ENCODE results near the gene PTPRN2.
"Not testable (repeated sequence)": the region's sequence is repeated elsewhere in the genome, so short reads cannot be mapped to it uniquely, and the experiment has no call there.

Gene PTPRN2

GRCh38 chr7:158312789-158313188 is 274.8 kb downstream of the PTPRN2 start:
- no peak for DNase-seq

GRCh38 chr7:158311791-158312190 is 275.8 kb downstream of the PTPRN2 start:
- DNase-seq = no peak

- no peak for DNase-seq
These were observed 276.5 kb downstream of the PTPRN2 start for GRCh38 chr7:158310924-158311666.

GRCh38 chr7:158309868-158310763 is 277.5 kb downstream of the PTPRN2 start:
- DNase-seq = no peak

GRCh38 chr7:158308001-158308400 is 279.6 kb downstream of the PTPRN2 start:
- no peak for DNase-seq

- DNase-seq = not testable (repeated sequence)
These were observed 283.6 kb downstream of the PTPRN2 start for GRCh38 chr7:158304072-158304471.

GRCh38 chr7:158303121-158303520 is 284.5 kb downstream of the PTPRN2 start:
- DNase-seq = no peak

- DNase-seq = no peak
These were observed 285.2 kb downstream of the PTPRN2 start for GRCh38 chr7:158302274-158303070.

- DNase-seq = no peak
These were observed 286.4 kb downstream of the PTPRN2 start for GRCh38 chr7:158301207-158301606.

GRCh38 chr7:158300427-158300826 is 287.2 kb downstream of the PTPRN2 start:
- no peak for DNase-seq

- no peak for DNase-seq
These were observed 288.0 kb downstream of the PTPRN2 start for GRCh38 chr7:158299607-158300006.

- no peak for DNase-seq
These were observed 290.9 kb downstream of the PTPRN2 start for GRCh38 chr7:158296798-158297104.

GRCh38 chr7:158295966-158296797 is 291.4 kb downstream of the PTPRN2 start:
- no peak for DNase-seq

- DNase-seq = not testable (repeated sequence)
These were observed 293.0 kb downstream of the PTPRN2 start for GRCh38 chr7:158294468-158295215.

- no peak for DNase-seq
These were observed 294.7 kb downstream of the PTPRN2 start for GRCh38 chr7:158292948-158293347.

GRCh38 chr7:158291998-158292397 is 295.6 kb downstream of the PTPRN2 start:
- DNase-seq = no peak

- DNase-seq = no peak
These were observed 297.7 kb downstream of the PTPRN2 start for GRCh38 chr7:158289761-158290523.

- no peak for DNase-seq
These were observed 298.4 kb downstream of the PTPRN2 start for GRCh38 chr7:158289231-158289630.

- no peak for DNase-seq
These were observed 301.4 kb downstream of the PTPRN2 start for GRCh38 chr7:158286210-158286609.

- no peak for DNase-seq
These were observed 302.2 kb downstream of the PTPRN2 start for GRCh38 chr7:158285383-158285770.
